Measurements from ENCODE around the gene IL16.

DNA sequence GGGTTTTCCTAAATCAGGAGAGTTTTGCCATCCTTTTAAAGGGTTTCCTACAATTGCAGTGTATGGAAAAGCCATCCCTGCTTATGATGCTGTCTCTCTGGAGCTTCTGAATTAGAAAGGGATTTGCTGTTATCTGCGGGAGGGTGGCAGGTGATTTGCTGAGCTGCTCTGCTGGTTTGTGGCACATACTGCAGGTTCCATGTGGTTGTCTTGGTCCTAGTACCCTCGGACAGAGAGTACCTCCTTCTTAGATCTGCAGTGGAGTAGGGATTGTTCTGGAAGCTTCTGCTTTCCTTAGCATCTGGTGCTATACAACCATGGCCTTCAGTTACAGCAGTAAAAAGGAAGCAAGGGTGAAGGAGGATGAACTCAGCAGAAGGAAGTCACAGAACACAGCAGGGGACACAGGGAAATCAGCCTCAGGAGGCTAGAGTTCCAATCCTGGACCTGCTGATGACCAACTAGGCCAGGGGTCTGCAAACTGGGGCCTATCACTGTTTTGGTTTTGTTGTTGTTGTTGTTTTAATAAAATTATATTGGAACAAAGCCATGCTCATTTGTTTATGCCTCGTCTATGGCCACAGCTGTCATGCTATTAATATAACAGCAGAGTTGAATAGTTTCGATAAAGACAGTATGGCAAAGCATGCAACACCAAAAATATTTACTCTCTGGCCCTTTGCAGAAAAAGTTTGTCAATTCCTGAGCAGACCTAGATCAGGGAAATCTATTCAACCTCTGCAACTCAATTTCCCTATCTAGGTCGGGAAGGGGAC, 87.8 kb downstream of the IL16 start:
- TF ChIP-seq, protein P1, sequence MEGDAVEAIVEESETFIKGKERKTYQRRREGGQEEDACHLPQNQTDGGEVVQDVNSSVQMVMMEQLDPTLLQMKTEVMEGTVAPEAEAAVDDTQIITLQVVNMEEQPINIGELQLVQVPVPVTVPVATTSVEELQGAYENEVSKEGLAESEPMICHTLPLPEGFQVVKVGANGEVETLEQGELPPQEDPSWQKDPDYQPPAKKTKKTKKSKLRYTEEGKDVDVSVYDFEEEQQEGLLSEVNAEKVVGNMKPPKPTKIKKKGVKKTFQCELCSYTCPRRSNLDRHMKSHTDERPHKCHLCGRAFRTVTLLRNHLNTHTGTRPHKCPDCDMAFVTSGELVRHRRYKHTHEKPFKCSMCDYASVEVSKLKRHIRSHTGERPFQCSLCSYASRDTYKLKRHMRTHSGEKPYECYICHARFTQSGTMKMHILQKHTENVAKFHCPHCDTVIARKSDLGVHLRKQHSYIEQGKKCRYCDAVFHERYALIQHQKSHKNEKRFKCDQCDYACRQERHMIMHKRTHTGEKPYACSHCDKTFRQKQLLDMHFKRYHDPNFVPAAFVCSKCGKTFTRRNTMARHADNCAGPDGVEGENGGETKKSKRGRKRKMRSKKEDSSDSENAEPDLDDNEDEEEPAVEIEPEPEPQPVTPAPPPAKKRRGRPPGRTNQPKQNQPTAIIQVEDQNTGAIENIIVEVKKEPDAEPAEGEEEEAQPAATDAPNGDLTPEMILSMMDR (IDR thresholded peaks at IDR 0.05), result no peak
- TF ChIP-seq POLR2A (IDR thresholded peaks at IDR 0.05), result no peak
